HG02759 (cell line): ENCODE measurements around the gene ZFTA.
"Not testable (repeated sequence)": the region's sequence is repeated elsewhere in the genome, so short reads cannot be mapped to it uniquely, and the experiment has no call there.

Source experiments
- ATAC-seq: cut with Tn5 transposase; IDR thresholded peaks from one replicate; pipeline ENCODE4 v1.9.1; 2021; ENCODE audit warnings: mild to moderate bottlenecking, moderate library complexity; ENCODE audit not compliant: unreplicated experiment

Gene ZFTA

GRCh38 chr11:63779039-63779438 is 10.5 kb upstream of the ZFTA start:
- ATAC-seq = no peak

- ATAC-seq = no peak
These were observed 6.6 kb upstream of the ZFTA start for GRCh38 chr11:63775191-63775590.

GRCh38 chr11:63771741-63772318 is 3.3 kb upstream of the ZFTA start:
- ATAC-seq = not testable (repeated sequence)

- no peak for ATAC-seq
These were observed 2.2 kb upstream of the ZFTA start for GRCh38 chr11:63770763-63771162.

GRCh38 chr11:63769714-63770455 is 1.3 kb upstream of the ZFTA start:
- no peak for ATAC-seq

- ATAC-seq = peak; percentile 51
These were observed 603 bp upstream of the ZFTA start for GRCh38 chr11:63769042-63769713.

- ATAC-seq = no peak
These were observed 874 bp downstream of the ZFTA start for GRCh38 chr11:63767565-63768236.

- ATAC-seq = no peak
These were observed 1.4 kb downstream of the ZFTA start for GRCh38 chr11:63767267-63767564.

GRCh38 chr11:63766531-63767235 is 1.9 kb downstream of the ZFTA start:
- no peak for ATAC-seq

GRCh38 chr11:63765688-63766241 is 2.8 kb downstream of the ZFTA start:
- no peak for ATAC-seq

- no peak for ATAC-seq
These were observed 3.6 kb downstream of the ZFTA start for GRCh38 chr11:63764679-63765647.

GRCh38 chr11:63764340-63764678 is 4.3 kb downstream of the ZFTA start:
- ATAC-seq = no peak

GRCh38 chr11:63763496-63764339 is 4.9 kb downstream of the ZFTA start:
- ATAC-seq = no peak

GRCh38 chr11:63762654-63763495 is 5.7 kb downstream of the ZFTA start:
- ATAC-seq = no peak

GRCh38 chr11:63761931-63762653 is 6.5 kb downstream of the ZFTA start:
- no peak for ATAC-seq

- no peak for ATAC-seq
These were observed 7.4 kb downstream of the ZFTA start for GRCh38 chr11:63761188-63761587.

GRCh38 chr11:63760487-63761079 is 8.0 kb downstream of the ZFTA start:
- no peak for ATAC-seq
